ENCODE measurements around the gene SYP.

- TF ChIP-seq CTCF (IDR thresholded peaks at IDR 0.05; ENCODE audit: insufficient read depth, low read length, poor library complexity, severe bottlenecking) (no peak), EZH2phosphoT487 (conservative IDR thresholded peaks at IDR 0.05; ENCODE audit: low read length) (no peak)
These were observed 30.7 kb upstream of the SYP start for GRCh38 chrX:49230500-49231232.

Data from SU-DHL-6 (cell line).